AG10803 (cell line): ENCODE measurements around the gene IPPK.

Source experiments
- DNase-seq: peaks from one replicate; pipeline ENCODE4 v3.0.0; 2010; ENCODE audit warnings: low read depth
- H3K4me3 ChIP-seq: 2 replicates; pipeline ENCODE4 v1.5.1; 2011; ENCODE audit warnings: mild to moderate bottlenecking, low read length, control low read depth
- TF ChIP-seq, protein P1 (sequence below): conservative IDR thresholded peaks from 2 replicates; pipeline ENCODE4 v1.5.1; 2011; ENCODE audit warnings: mild to moderate bottlenecking, low read length, control low read depth, inconsistent platforms

IPPK gene

DNA sequence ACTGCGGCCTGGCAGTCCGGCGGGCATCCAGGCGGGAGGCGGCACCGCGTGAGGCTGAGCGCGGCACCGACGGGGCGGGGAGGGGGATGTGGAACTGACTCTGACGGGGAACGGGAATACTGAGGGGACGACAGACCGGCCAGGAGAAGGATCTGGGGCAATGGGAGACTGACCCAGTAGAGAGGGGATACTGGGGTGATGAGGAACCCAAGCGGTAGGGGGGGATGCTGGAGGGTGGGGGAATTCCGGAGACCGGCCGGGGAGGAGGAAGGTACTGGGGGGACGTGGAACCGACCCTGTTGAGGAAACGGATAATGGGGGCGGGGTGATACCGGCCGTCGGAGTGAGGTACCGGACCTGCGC, 423 bp downstream of the IPPK start:
- peak overlapping the region; percentile 99 for H3K4me3 ChIP-seq
- DNase-seq = no peak

DNA sequence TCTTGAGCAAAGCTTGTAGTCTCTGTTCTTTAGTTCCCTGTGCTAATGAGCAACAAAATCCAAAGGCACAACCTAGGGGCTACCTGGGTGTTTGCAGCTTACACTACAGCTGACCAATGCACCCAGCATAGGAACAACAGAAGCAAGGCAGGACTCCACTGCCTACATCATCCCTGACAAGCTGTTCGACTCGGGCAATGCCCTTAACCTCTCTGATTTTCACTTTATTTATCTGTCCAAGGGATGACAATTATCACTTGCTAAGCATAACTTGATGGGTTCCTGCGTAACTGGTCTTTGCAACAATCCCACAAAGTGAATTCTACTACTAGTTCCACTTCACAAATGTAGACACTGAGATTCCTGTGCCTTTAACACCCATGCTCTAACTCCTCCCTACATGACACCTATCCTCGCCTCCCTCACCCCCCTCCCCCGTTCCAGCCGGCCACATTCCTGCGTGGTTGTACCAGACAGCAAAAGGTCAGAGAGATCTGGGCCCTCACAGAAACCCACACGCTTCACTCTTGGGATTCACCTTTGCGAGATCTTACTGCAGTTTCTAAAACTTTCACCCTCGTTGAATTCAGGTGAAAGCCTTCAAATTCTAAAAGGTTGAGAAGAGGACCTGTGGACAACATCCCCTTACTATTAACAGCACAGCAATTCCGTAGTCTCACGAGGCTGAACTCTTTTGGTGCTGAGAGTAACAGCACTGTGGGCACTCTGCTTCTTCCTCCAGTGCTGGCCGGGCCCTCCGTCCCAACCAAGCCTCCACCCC, 995 bp downstream of the IPPK start:
- TF ChIP-seq, protein P1, sequence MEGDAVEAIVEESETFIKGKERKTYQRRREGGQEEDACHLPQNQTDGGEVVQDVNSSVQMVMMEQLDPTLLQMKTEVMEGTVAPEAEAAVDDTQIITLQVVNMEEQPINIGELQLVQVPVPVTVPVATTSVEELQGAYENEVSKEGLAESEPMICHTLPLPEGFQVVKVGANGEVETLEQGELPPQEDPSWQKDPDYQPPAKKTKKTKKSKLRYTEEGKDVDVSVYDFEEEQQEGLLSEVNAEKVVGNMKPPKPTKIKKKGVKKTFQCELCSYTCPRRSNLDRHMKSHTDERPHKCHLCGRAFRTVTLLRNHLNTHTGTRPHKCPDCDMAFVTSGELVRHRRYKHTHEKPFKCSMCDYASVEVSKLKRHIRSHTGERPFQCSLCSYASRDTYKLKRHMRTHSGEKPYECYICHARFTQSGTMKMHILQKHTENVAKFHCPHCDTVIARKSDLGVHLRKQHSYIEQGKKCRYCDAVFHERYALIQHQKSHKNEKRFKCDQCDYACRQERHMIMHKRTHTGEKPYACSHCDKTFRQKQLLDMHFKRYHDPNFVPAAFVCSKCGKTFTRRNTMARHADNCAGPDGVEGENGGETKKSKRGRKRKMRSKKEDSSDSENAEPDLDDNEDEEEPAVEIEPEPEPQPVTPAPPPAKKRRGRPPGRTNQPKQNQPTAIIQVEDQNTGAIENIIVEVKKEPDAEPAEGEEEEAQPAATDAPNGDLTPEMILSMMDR = no peak
- peak; percentile 68 for DNase-seq
- peak overlapping the region; percentile 99 for H3K4me3 ChIP-seq

More for the DNA sequence above, 423 bp downstream of the IPPK start:
- TF ChIP-seq, protein P1 = no peak

DNA sequence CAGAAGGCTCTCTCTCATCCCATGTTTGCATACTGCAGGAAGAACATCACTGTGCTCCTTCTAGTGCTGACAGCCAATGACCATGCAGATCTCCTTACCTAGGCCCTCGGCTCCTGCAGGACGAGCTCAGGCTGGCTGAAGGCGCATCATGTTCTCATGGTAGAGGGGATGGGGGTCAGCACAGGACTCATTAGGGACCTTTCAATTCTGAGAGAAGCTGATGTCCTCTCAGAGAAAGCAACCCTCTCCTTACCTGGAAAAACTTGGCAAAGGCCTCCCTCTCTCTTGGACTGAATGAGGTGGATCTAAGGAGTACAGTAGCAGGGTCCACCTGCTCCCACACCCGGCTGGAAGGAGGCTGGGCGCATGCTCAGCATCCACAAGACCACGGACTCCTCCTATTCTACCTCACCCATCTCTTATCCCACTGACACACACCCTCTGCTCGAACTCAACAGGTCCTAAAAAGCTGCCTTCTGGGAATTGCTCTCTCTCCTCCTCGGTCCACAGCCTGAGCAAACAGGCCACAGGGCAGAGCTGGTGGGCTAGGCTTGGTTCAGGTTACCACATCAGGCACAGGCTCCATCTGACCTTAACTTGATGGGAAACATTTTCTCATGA, 2.9 kb downstream of the IPPK start:
- DNase-seq = no peak
- TF ChIP-seq, protein P1 = no peak
- no peak overlapping the region for H3K4me3 ChIP-seq

DNA sequence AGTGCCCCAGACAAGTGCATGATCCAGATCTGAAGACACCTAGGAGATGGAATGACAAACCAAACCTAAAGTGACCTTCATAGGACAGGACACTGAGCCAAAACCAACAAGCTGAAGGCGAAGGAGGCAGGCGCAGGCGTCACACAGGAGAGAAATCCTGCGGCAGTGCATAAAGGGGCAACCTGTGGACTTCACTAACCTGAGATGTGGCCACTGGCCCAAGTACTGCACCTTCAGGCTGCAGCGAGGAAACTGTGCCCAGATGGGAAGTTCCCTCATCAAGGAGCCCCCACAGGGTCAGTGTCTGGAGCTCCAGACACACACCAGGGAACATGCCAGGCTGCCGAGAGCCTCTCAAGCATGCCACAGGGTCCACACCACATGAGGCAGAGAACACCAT, 3.7 kb downstream of the IPPK start:
- TF ChIP-seq, protein P1 = no peak
- no peak overlapping the region for H3K4me3 ChIP-seq
- no peak for DNase-seq

DNA sequence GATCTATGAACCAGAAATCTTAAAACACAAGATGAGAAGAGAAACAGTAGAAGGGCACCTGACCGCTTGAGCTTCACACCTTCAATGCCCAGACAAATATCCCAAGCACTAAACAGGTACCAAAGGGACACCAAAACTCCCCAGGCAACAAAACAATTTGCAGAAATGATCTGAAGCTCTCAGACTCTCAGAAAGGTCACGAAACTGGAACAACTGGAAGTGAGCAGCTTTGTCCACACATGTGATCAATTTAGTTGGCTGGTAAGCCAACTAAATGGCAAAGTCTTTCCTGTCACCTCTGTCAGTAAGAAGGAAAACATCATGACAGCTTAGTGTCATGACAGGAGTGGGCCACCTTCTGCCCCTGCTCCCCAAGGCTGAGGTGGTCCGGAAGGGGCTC, 4.1 kb downstream of the IPPK start:
- no peak overlapping the region for H3K4me3 ChIP-seq
- TF ChIP-seq, protein P1 = no peak
- DNase-seq = no peak

DNA sequence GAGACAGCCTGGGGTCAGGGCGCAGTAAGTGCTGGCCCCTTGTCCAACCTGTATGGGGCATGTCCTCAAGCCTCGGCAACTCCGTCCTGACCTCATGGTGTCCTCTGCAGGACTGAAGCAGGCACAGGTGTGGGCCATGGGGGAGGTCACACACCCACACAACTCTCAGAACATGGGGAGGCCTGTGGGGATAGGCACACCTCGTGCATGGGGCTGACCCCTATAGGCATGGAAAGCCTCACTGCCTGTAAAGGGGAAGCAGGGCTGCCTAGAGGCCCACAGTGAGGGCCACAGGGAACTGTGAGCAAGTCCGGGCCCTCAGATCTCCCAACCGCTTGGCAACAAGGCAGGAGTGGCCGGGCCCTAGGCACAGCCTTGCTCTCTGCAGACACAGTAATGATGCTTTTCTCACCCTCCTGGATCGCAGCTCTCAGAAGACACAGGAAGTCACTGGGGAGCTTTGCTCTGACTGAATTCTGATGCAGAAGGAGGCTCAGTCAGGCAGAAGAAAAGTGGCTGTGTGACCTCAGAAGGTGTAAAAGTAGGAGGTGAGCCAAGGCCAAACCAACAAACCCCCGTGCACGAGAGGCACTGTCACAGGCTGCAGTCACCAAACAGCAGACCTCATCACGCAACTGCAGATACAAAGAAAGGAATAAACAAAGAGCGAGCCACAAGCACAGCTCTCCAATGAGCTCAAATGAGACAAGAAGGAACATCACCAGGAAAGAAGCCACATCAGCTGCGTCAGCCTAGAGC, 5.4 kb downstream of the IPPK start:
- TF ChIP-seq, protein P1 = no peak
- no peak overlapping the region for H3K4me3 ChIP-seq
- DNase-seq = no peak
